ENCODE results near the gene FEM1A.
"Not testable (repeated sequence)": the region's sequence is repeated elsewhere in the genome, so short reads cannot be mapped to it uniquely, and the experiment has no call there.

FEM1A gene

GRCh38 chr19:4814625-4815425 is 23.3 kb downstream of the FEM1A start:
- no peak for DNase-seq (ENCODE audit: low read depth)

- peak; percentile 64 for DNase-seq (ENCODE audit: low read depth)
Measured at GRCh38 chr19:4815426-4816201, 24.1 kb downstream of the FEM1A start.

GRCh38 chr19:4816202-4816949 is 24.8 kb downstream of the FEM1A start:
- DNase-seq (ENCODE audit: low read depth): no peak

GRCh38 chr19:4816950-4817278 is 25.4 kb downstream of the FEM1A start:
- no peak for DNase-seq (ENCODE audit: low read depth)

- no peak for DNase-seq (ENCODE audit: low read depth)
Measured at GRCh38 chr19:4817467-4818277, 26.1 kb downstream of the FEM1A start.

- DNase-seq (ENCODE audit: low read depth): no peak
Measured at GRCh38 chr19:4821265-4821664, 29.7 kb downstream of the FEM1A start.

- not testable (repeated sequence) for DNase-seq (ENCODE audit: low read depth)
Measured at GRCh38 chr19:4822354-4822753, 30.8 kb downstream of the FEM1A start.

- DNase-seq (ENCODE audit: low read depth): no peak
Measured at GRCh38 chr19:4823577-4823976, 32.0 kb downstream of the FEM1A start.

- DNase-seq (ENCODE audit: low read depth): no peak
Measured at GRCh38 chr19:4829001-4829712, 37.6 kb downstream of the FEM1A start.

GRCh38 chr19:4830332-4830731 is 38.8 kb downstream of the FEM1A start:
- DNase-seq (ENCODE audit: low read depth): no peak

GRCh38 chr19:4830768-4831265 is 39.3 kb downstream of the FEM1A start:
- DNase-seq (ENCODE audit: low read depth): no peak

GRCh38 chr19:4831304-4831978 is 39.9 kb downstream of the FEM1A start, which contains the start of gene TICAM1:
Gene TICAM1, minus strand, starts transcription at chr19:4831712. Its CDS starts 13,335 bp downstream, at chr19:4818377.
- DNase-seq (ENCODE audit: low read depth): peak; percentile 75

- DNase-seq (ENCODE audit: low read depth): not testable (repeated sequence)
Measured at GRCh38 chr19:4831979-4832340, 40.4 kb downstream of the FEM1A start.

- DNase-seq (ENCODE audit: low read depth): no peak
Measured at GRCh38 chr19:4832776-4833175, 41.2 kb downstream of the FEM1A start.

GRCh38 chr19:4839192-4839591 is 47.7 kb downstream of the FEM1A start:
- no peak for DNase-seq (ENCODE audit: low read depth)

- no peak for DNase-seq (ENCODE audit: low read depth)
Measured at GRCh38 chr19:4843647-4843965, 52.1 kb downstream of the FEM1A start.

- DNase-seq (ENCODE audit: low read depth): no peak
Measured at GRCh38 chr19:4844348-4845179, 53.0 kb downstream of the FEM1A start.

- DNase-seq (ENCODE audit: low read depth): not testable (repeated sequence)
Measured at GRCh38 chr19:4845975-4846374, 54.4 kb downstream of the FEM1A start.

GRCh38 chr19:4847190-4847973 is 55.8 kb downstream of the FEM1A start:
- no peak for DNase-seq (ENCODE audit: low read depth)
